Stimulated activated CD8-positive, alpha-beta memory T cell treated with anti-CD3 and anti-CD28 coated beads, Interleukin-12 subunit alpha, Interleukin-12 subunit beta, amount 100 ng/mL, for 24 hours (primary cell): Measurements from ENCODE around the gene CCL4L2.
"Not testable (repeated sequence)": the region's sequence is repeated elsewhere in the genome, so short reads cannot be mapped to it uniquely, and the experiment has no call there.

ENCODE experiments used
- DNase-seq: peaks from one replicate; pipeline ENCODE4 v3.0.0-alpha.2; 2020; ENCODE audit errors: extremely low read depth

Gene CCL4L2

GRCh38 chr17:36220737-36221580 lies 10.1 kb downstream of the CCL4L2 start:
- not testable (repeated sequence) for DNase-seq

DNA sequence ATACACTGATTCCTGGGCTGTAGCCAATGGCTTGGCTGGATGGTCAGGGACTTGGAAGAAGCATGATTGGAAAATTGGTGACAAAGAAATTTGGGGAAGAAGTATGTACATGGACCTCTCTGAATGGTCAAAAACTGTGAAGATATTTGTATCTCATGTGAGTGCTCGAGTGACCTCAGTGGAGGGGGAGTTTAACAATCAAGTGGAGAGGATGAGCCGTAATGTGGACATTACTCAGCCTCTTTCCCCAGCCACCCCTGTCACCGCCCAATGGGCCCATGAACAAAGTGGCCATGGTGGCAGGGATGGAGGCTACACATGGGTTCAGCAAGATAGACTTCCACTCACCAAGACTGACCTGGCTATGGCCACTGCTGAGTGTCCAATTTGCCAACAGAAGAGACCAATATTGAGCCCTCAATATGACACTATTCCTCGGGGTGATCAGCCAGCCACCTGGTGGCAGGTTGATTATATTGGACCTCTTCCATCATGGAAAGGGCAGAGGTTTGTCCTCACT lies 10.8 kb downstream of the CCL4L2 start:
- not testable (repeated sequence) for DNase-seq

DNA sequence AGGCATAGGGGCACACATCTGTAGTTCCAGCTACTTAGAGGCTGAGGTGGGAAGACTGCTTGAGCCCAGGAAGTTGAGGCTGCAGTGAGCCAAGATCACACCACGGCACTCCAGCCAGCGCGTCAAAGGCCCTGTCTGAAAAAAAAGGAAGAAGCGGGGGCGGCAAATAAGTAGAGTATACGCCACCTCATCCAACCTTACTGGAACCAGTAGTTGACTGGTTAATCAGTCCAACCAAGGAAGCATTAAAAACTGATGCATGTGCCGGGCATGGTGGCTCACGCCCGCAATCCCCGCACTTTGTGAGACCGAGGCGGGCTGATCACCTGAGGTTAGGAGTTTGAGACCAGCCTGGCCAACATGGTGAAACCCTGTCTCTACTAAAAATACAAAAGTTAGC lies 12.1 kb downstream of the CCL4L2 start:
- DNase-seq = not testable (repeated sequence)

DNA sequence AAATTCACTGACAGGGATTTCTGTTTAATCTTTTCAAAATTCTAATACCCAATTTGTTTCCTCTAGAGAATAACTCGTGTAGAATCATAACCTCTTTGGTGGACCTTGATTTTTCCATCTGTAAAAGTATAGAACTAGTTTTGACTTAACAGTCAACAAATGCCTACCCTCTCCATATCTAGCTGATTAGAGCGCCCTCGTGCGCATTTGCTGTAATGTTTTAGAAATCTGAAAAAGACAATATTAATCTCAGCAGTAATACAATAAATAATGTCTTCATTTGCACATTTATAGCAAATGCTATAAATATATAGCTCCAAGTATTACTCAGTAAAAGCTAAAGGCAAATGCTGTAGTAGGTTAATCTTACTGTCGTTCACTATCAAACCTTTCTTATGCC lies 18.8 kb downstream of the CCL4L2 start:
- DNase-seq = not testable (repeated sequence)

DNA sequence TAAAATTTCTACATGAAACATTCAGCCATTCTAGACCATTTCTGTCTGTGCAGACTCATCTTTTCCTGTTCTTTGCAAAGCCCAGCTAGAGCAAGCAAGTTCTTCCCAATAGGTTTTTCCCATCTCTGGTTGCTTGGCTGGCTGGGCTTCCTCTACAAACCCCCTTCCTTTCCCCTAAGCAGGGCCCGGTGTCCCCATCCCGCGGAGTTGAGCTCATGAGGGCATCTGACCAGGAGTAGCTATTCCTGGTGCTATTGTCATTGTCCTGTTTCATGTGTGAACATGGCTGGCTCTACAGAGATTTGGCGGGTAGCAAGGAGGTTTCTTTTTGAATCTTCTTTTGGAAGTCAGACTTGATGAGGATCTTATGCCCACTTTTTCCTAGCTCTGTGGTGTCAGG lies 31.2 kb downstream of the CCL4L2 start:
- DNase-seq = not testable (repeated sequence)
